Measurements from ENCODE around the gene TNRC18. TPM values are rescaled to one million over a fixed set of nuclear protein-coding genes. Genes with fewer than 3 reads are reported as not detected.

Gene TNRC18
- total and polyA plus RNA-seq, 2 donors (not counting 3 experiments of a cell fraction or from before 2014, with no cell fraction given) = 14.8 to 64.6 TPM

DNA sequence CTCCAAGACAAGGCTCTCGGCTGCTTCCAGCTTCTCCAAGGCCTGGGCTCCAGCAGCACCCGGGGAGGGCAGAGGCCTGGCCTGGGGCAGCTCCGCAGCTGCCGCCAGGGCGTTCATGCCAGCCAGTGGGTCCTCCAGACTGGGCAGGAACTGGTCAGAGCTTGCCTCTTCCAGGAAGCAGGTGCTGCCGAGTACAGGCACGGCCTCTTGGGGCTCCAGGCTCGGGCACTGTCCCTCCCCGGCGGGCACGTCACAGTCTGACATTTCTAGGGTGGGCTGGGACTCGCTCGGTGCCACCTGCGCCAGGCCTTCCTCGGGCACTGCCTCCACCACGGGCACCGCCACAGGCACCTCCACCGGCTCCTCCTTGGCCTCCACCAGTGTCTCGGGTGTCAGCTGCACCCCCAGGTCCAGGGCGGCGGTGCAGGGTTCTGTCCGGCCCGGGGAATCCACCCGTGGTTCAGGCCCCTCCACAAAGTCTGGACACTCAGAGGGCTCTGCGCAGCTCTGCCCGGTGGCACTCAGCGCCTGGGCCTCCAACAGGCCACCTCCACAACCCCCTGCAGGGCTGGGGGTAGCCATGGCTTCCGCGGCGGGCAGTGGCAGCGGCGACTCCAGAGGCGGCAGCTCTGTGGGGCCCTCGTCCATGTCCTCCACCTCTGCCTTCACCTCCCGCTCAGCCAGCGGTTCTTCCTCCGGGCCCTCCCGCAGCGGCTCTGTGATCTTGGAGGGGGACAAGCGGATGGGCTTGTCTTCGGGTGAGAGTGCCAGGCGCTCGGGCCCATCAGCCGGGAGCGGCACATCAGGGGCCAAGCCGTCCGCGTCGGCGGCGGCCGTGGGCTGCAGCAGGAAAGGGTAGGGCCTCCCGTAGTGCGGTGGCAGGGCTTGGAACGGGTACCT lies 52.9 kb downstream of the TNRC18 start:
- H3K27me3 ChIP-seq (ENCODE audit: control insufficient read depth in 2 of 2, insufficient read depth in 2 of 2, low read length in 2 of 2) = no peaks in the 10 kb centered on the region
- no peak overlapping the region for H3K4me2 ChIP-seq (ENCODE audit: insufficient read depth, low read length)
- FAIRE-seq (no peak), DNase-seq (ENCODE audit: low read depth, low spot score) (no peak)
- H3K9me3 ChIP-seq (replicated peaks; ENCODE audit: control insufficient read depth, insufficient read depth, low read length) = no peaks in the 10 kb centered on the region
- H3K9me1 ChIP-seq (replicated peaks; ENCODE audit: control insufficient read depth, extremely low read depth, insufficient read depth, low read length) = no peaks in the 10 kb centered on the region
- H3K4me1 ChIP-seq (ENCODE audit: control insufficient read depth, extremely low read depth, insufficient read depth, low read length) = no peaks in the 10 kb centered on the region
- ChIA-PET CTCF (interaction anchor here (0.6 to 0.9 kb wide), 3 partner anchors 16 to 131 kb away, joined by 3 to 4 read pairs (median 3); no protein-coding TSS in a partner anchor), POLR2A (no interaction called here)
- intact Hi-C loops (cut with micrococcal nuclease) (no loop called here), dilution Hi-C loops (cut with MboI; ENCODE audit: extremely low pct_ligation_motif_present, low sequenced_read_pairs) (no loop called here)
- H3K4me3 ChIP-seq (replicated peaks in 1 of 3; ENCODE audit: insufficient read depth in 1 of 3, low read depth in 1 of 3, low read length in 3 of 3) = no peak overlapping the region
- peaks cover 5% of the 10 kb centered on the region for H3K79me2 ChIP-seq (ENCODE audit: control insufficient read depth, insufficient read depth, low read length)
- no peak overlapping the region for H3K27ac ChIP-seq (ENCODE audit: insufficient read depth, low read depth, low read length)
- H4K20me1 ChIP-seq (replicated peaks; ENCODE audit: control insufficient read depth, extremely low read depth, insufficient read depth, low read length) = no peaks in the 10 kb centered on the region
- peaks cover 0 to 43% of the 10 kb centered on the region in 2 experiments for H3K36me3 ChIP-seq (ENCODE audit: control insufficient read depth in 2 of 2, extremely low read depth in 1 of 2, insufficient read depth in 2 of 2, low read length in 2 of 2)
- TF ChIP-seq POLR2AphosphoS5 (IDR thresholded peaks at IDR 0.05; ENCODE audit: insufficient read depth, low read depth, low read length) (no peak), POLR2A (IDR thresholded peaks at IDR 0.05; ENCODE audit: low read depth, low read length) (no peak), FOS (IDR thresholded peaks at IDR 0.05; ENCODE audit: borderline replicate concordance, insufficient read depth, low read length) (no peak), JUN (IDR thresholded peaks at IDR 0.05; ENCODE audit: borderline replicate concordance, insufficient read depth, insufficient read length, low read depth) (no peak), GATA2 (IDR thresholded peaks at IDR 0.05; ENCODE audit: insufficient read depth, insufficient read length, low read depth, low read length) (no peak), MYC (IDR thresholded peaks at IDR 0.05; ENCODE audit: low read depth, low read length) (no peak), EZH2 (IDR thresholded peaks at IDR 0.05; ENCODE audit: borderline replicate concordance, low read depth, low read length, severe bottlenecking) (no peak)
- TF ChIP-seq, protein P1, sequence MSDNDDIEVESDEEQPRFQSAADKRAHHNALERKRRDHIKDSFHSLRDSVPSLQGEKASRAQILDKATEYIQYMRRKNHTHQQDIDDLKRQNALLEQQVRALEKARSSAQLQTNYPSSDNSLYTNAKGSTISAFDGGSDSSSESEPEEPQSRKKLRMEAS (IDR thresholded peaks at IDR 0.05; ENCODE audit: insufficient read depth, insufficient read length) = no peak
- TF ChIP-seq, protein P2, sequence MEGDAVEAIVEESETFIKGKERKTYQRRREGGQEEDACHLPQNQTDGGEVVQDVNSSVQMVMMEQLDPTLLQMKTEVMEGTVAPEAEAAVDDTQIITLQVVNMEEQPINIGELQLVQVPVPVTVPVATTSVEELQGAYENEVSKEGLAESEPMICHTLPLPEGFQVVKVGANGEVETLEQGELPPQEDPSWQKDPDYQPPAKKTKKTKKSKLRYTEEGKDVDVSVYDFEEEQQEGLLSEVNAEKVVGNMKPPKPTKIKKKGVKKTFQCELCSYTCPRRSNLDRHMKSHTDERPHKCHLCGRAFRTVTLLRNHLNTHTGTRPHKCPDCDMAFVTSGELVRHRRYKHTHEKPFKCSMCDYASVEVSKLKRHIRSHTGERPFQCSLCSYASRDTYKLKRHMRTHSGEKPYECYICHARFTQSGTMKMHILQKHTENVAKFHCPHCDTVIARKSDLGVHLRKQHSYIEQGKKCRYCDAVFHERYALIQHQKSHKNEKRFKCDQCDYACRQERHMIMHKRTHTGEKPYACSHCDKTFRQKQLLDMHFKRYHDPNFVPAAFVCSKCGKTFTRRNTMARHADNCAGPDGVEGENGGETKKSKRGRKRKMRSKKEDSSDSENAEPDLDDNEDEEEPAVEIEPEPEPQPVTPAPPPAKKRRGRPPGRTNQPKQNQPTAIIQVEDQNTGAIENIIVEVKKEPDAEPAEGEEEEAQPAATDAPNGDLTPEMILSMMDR (IDR thresholded peaks at IDR 0.05; ENCODE audit: extremely low read depth in 1 of 2, insufficient read depth in 1 of 2, low read depth in 1 of 2, low read length in 2 of 2) = no peak
- no peak overlapping the region for H2AFZ ChIP-seq (ENCODE audit: low read depth, low read length)
- BruUV-seq (replicated peaks) = TSS peak; percentile 80
- H3K9ac ChIP-seq (replicated peaks; ENCODE audit: extremely low read depth, insufficient read depth, low read length) = no peak overlapping the region
